Mesendoderm (in vitro differentiated cells): Measurements from ENCODE around the gene RLBP1.

Source experiments
- DNase-seq: peaks from one replicate; pipeline ENCODE4 v3.0.0; 2013
- H2AK5ac ChIP-seq: 2 replicates; pipeline ENCODE4 v1.6.1; 2013; ENCODE audit warnings: low read length, inconsistent platforms
- H2BK120ac ChIP-seq: 2 replicates; pipeline ENCODE4 v1.6.1; 2013; ENCODE audit warnings: low read depth, mild to moderate bottlenecking, low read length, moderate library complexity, mixed read lengths
- H2BK15ac ChIP-seq: replicated peaks from 2 replicates; pipeline ENCODE4 v1.6.1; 2013; ENCODE audit warnings: low read depth, mild to moderate bottlenecking, moderate library complexity
- H2BK5ac ChIP-seq: 2 replicates; pipeline ENCODE4 v1.6.1; 2013; ENCODE audit warnings: low read length, inconsistent platforms
- H3K18ac ChIP-seq: 2 replicates; pipeline ENCODE4 v1.6.1; 2013; ENCODE audit warnings: mild to moderate bottlenecking, low read length, mixed read lengths
- H3K23ac ChIP-seq: one replicate; pipeline ENCODE4 v1.6.1; 2013; ENCODE audit warnings: low read length
- H3K27ac ChIP-seq: 2 replicates; pipeline ENCODE4 v1.5.1; 2013; ENCODE audit warnings: low read depth, mild to moderate bottlenecking, inconsistent platforms, low read length, moderate library complexity
- H3K27me3 ChIP-seq: 2 replicates; pipeline ENCODE4 v1.6.1; 2013; ENCODE audit warnings: low read length, control low read depth, mild to moderate bottlenecking, inconsistent platforms; ENCODE audit not compliant: insufficient read depth, poor library complexity
- H3K36me3 ChIP-seq: 2 replicates; pipeline ENCODE4 v1.6.1; 2013; ENCODE audit warnings: low read length, inconsistent platforms; ENCODE audit not compliant: control insufficient read depth, insufficient read depth
- H3K4ac ChIP-seq: one replicate; pipeline ENCODE4 v1.6.1; 2013; ENCODE audit warnings: low read depth, mild to moderate bottlenecking, low read length, moderate library complexity
- H3K4me1 ChIP-seq: 2 replicates; pipeline ENCODE4 v1.6.1; 2013; ENCODE audit warnings: low read depth, low read length, inconsistent platforms; ENCODE audit not compliant: control insufficient read depth
- H3K4me2 ChIP-seq: 2 replicates; pipeline ENCODE4 v1.6.1; 2013; ENCODE audit warnings: low read length
- H3K4me3 ChIP-seq: 2 replicates; pipeline ENCODE4 v1.5.1; 2013; ENCODE audit warnings: mild to moderate bottlenecking, low read length
- H3K56ac ChIP-seq: one replicate; pipeline ENCODE4 v1.6.1; 2013; ENCODE audit warnings: low read length
- H3K79me1 ChIP-seq: 2 replicates; pipeline ENCODE4 v1.6.1; 2013; ENCODE audit warnings: low read length, inconsistent platforms
- H3K79me2 ChIP-seq: 2 replicates; pipeline ENCODE4 v1.6.1; 2013; ENCODE audit warnings: mild to moderate bottlenecking, low read length; ENCODE audit not compliant: control insufficient read depth, insufficient read depth
- H3K9ac ChIP-seq: 2 replicates; pipeline ENCODE4 v1.6.1; 2013; ENCODE audit warnings: low read length, inconsistent platforms
- H4K5ac ChIP-seq: one replicate; pipeline ENCODE4 v1.6.1; 2013; ENCODE audit warnings: low read length
- H4K8ac ChIP-seq: one replicate; pipeline ENCODE4 v1.6.1; 2013; ENCODE audit warnings: low read depth, mild to moderate bottlenecking, control low read depth, low read length, moderate library complexity
- WGBS: extraction: QIAGEN DNeasy Blood & Tissue Kit; methylation state at CpG from one replicate; pipeline ENCODE4 v1.1.7; 2013; ENCODE audit warnings: low lambda C conversion rate, missing lambda C conversion rate; ENCODE audit not compliant: insufficient coverage; ENCODE audit errors: extremely low coverage; 5-methylcytosine and 5-hydroxymethylcytosine counted together

RLBP1 gene

GRCh38 chr15:89217031-89217430, 4.3 kb downstream of the RLBP1 start:
- no peaks in the 10 kb centered on the region for H3K79me2 ChIP-seq
- no peak overlapping the region for H2BK120ac ChIP-seq
- no peak overlapping the region for H3K4me3 ChIP-seq
- no peak overlapping the region for H3K4ac ChIP-seq
- H3K56ac ChIP-seq, result no peak overlapping the region
- no peak overlapping the region for H3K27ac ChIP-seq
- H3K27me3 ChIP-seq, result no peaks in the 10 kb centered on the region
- no peaks in the 10 kb centered on the region for H3K36me3 ChIP-seq
- H4K8ac ChIP-seq, result no peak overlapping the region
- H2AK5ac ChIP-seq, result no peak overlapping the region
- no peak overlapping the region for H3K18ac ChIP-seq
- no CpG with 5 or more reads among the region's 20 CpGs for WGBS
- no peak overlapping the region for H4K5ac ChIP-seq
- no peaks in the 10 kb centered on the region for H3K79me1 ChIP-seq
- H3K4me1 ChIP-seq, result no peaks in the 10 kb centered on the region
- no peak for DNase-seq
- H3K9ac ChIP-seq, result no peak overlapping the region
- no peak overlapping the region for H2BK15ac ChIP-seq
- no peak overlapping the region for H2BK5ac ChIP-seq
- H3K4me2 ChIP-seq, result no peak overlapping the region
- no peak overlapping the region for H3K23ac ChIP-seq

GRCh38 chr15:89215627-89216026, 5.8 kb downstream of the RLBP1 start:
- Histone ChIP-seq H3K4me2 (no peak overlapping the region), H3K27me3 (no peaks in the 10 kb centered on the region), H2BK120ac (no peak overlapping the region), H2BK15ac (no peak overlapping the region), H3K79me2 (no peaks in the 10 kb centered on the region), H3K79me1 (no peaks in the 10 kb centered on the region), H3K4me3 (no peak overlapping the region), H3K27ac (no peak overlapping the region), H4K8ac (no peak overlapping the region), H3K36me3 (no peaks in the 10 kb centered on the region), H4K5ac (no peak overlapping the region), H3K4me1 (no peaks in the 10 kb centered on the region), H2BK5ac (no peak overlapping the region), H3K23ac (no peak overlapping the region), H3K4ac (no peak overlapping the region), H3K18ac (no peak overlapping the region), H3K56ac (no peak overlapping the region), H3K9ac (no peak overlapping the region), H2AK5ac (no peak overlapping the region)
- no CpG with 5 or more reads among the region's 2 CpGs for WGBS
- DNase-seq, result no peak

GRCh38 chr15:89211678-89212170, 9.7 kb downstream of the RLBP1 start:
- no peak overlapping the region for H4K8ac ChIP-seq
- H3K27ac ChIP-seq, result no peak overlapping the region
- no peak overlapping the region for H3K9ac ChIP-seq
- no peak overlapping the region for H4K5ac ChIP-seq
- H3K4me3 ChIP-seq, result no peak overlapping the region
- H3K23ac ChIP-seq, result no peak overlapping the region
- no peaks in the 10 kb centered on the region for H3K36me3 ChIP-seq
- H3K4ac ChIP-seq, result no peak overlapping the region
- H3K4me1 ChIP-seq, result no peaks in the 10 kb centered on the region
- no peaks in the 10 kb centered on the region for H3K79me1 ChIP-seq
- H2AK5ac ChIP-seq, result no peak overlapping the region
- H2BK5ac ChIP-seq, result no peak overlapping the region
- no peaks in the 10 kb centered on the region for H3K27me3 ChIP-seq
- H3K79me2 ChIP-seq, result no peaks in the 10 kb centered on the region
- no peak for DNase-seq
- H3K4me2 ChIP-seq, result no peak overlapping the region
- no CpG with 5 or more reads among the region's 5 CpGs for WGBS
- no peak overlapping the region for H3K56ac ChIP-seq
- no peak overlapping the region for H2BK15ac ChIP-seq
- H2BK120ac ChIP-seq, result no peak overlapping the region
- H3K18ac ChIP-seq, result no peak overlapping the region

- no peak overlapping the region for H3K56ac ChIP-seq
- no peaks in the 10 kb centered on the region for H3K27me3 ChIP-seq
- H3K9ac ChIP-seq, result no peak overlapping the region
- no peak overlapping the region for H3K18ac ChIP-seq
- H3K4me1 ChIP-seq, result no peaks in the 10 kb centered on the region
- H3K4ac ChIP-seq, result no peak overlapping the region
- no peak overlapping the region for H2BK15ac ChIP-seq
- H3K27ac ChIP-seq, result no peak overlapping the region
- no peak overlapping the region for H2AK5ac ChIP-seq
- H3K79me2 ChIP-seq, result no peaks in the 10 kb centered on the region
- no peak overlapping the region for H4K5ac ChIP-seq
- H3K23ac ChIP-seq, result no peak overlapping the region
- H4K8ac ChIP-seq, result no peak overlapping the region
- no peak overlapping the region for H2BK5ac ChIP-seq
- no peak overlapping the region for H2BK120ac ChIP-seq
- H3K4me2 ChIP-seq, result no peak overlapping the region
- no peak overlapping the region for H3K4me3 ChIP-seq
- H3K36me3 ChIP-seq, result no peaks in the 10 kb centered on the region
- no peaks in the 10 kb centered on the region for H3K79me1 ChIP-seq
- no CpG with 5 or more reads among the region's 1 CpG for WGBS
- no peak for DNase-seq
Observed at GRCh38 chr15:89209057-89209456, 12.3 kb downstream of the RLBP1 start.

- H4K8ac ChIP-seq, result no peak overlapping the region
- H4K5ac ChIP-seq, result no peak overlapping the region
- no peak overlapping the region for H3K18ac ChIP-seq
- no peak for DNase-seq
- H3K9ac ChIP-seq, result no peak overlapping the region
- no peaks in the 10 kb centered on the region for H3K79me2 ChIP-seq
- no peak overlapping the region for H2BK120ac ChIP-seq
- H3K23ac ChIP-seq, result no peak overlapping the region
- no peak overlapping the region for H2BK5ac ChIP-seq
- H2AK5ac ChIP-seq, result no peak overlapping the region
- no peak overlapping the region for H3K4me3 ChIP-seq
- H3K79me1 ChIP-seq, result no peaks in the 10 kb centered on the region
- H3K4me2 ChIP-seq, result no peak overlapping the region
- H3K56ac ChIP-seq, result no peak overlapping the region
- no peak overlapping the region for H2BK15ac ChIP-seq
- no peaks in the 10 kb centered on the region for H3K27me3 ChIP-seq
- no peaks in the 10 kb centered on the region for H3K36me3 ChIP-seq
- no peaks in the 10 kb centered on the region for H3K4me1 ChIP-seq
- H3K4ac ChIP-seq, result no peak overlapping the region
- no peak overlapping the region for H3K27ac ChIP-seq
Observed at GRCh38 chr15:89208256-89208655, 13.1 kb downstream of the RLBP1 start.

GRCh38 chr15:89206908-89207331, 14.5 kb downstream of the RLBP1 start:
- no peak overlapping the region for H3K4me2 ChIP-seq
- no peak overlapping the region for H3K4me3 ChIP-seq
- peak overlapping the region; percentile 32 for H3K9ac ChIP-seq
- H3K56ac ChIP-seq, result no peak overlapping the region
- H3K79me1 ChIP-seq, result no peaks in the 10 kb centered on the region
- H3K18ac ChIP-seq, result no peak overlapping the region
- H3K36me3 ChIP-seq, result no peaks in the 10 kb centered on the region
- no peak overlapping the region for H2BK5ac ChIP-seq
- no peaks in the 10 kb centered on the region for H3K79me2 ChIP-seq
- no CpG with 5 or more reads among the region's 14 CpGs for WGBS
- H2BK120ac ChIP-seq, result no peak overlapping the region
- no peaks in the 10 kb centered on the region for H3K27me3 ChIP-seq
- H3K27ac ChIP-seq, result no peak overlapping the region
- no peak overlapping the region for H3K4ac ChIP-seq
- no peak overlapping the region for H4K8ac ChIP-seq
- no peaks in the 10 kb centered on the region for H3K4me1 ChIP-seq
- H4K5ac ChIP-seq, result no peak overlapping the region
- no peak overlapping the region for H3K23ac ChIP-seq
- H2AK5ac ChIP-seq, result no peak overlapping the region
- H2BK15ac ChIP-seq, result no peak overlapping the region
- peak; percentile 83 for DNase-seq
